HG02970 (cell line): ENCODE measurements around the gene IL22RA1.

ENCODE experiments used
- ATAC-seq: cut with Tn5 transposase; IDR thresholded peaks from one replicate; pipeline ENCODE4 v1.9.1; 2021; ENCODE audit warnings: mild to moderate bottlenecking, moderate library complexity, moderate number of reproducible peaks; ENCODE audit not compliant: unreplicated experiment, low FRiP score

The IL22RA1 gene

GRCh38 chr1:24142546-24143534 lies at the start of gene IL22RA1:
IL22RA1 (minus strand) TSS chr1:24143140; CDS start chr1:24143082, 58 bp downstream.
- ATAC-seq = no peak

GRCh38 chr1:24191860-24192259 lies 48.9 kb upstream of the IL22RA1 start:
- ATAC-seq = no peak

GRCh38 chr1:24190983-24191461 lies 48.1 kb upstream of the IL22RA1 start:
- no peak for ATAC-seq

- ATAC-seq = no peak
These were observed 46.6 kb upstream of the IL22RA1 start for GRCh38 chr1:24189528-24189927.

GRCh38 chr1:24186993-24187790 lies 44.3 kb upstream of the IL22RA1 start, which contains the start of gene IFNLR1:
IFNLR1 (minus strand) TSS chr1:24187289; CDS start chr1:24187248, 41 bp downstream.
- peak; percentile 37 for ATAC-seq

GRCh38 chr1:24186711-24186992 lies 43.7 kb upstream of the IL22RA1 start:
- ATAC-seq = no peak

- ATAC-seq = no peak
These were observed 43.2 kb upstream of the IL22RA1 start for GRCh38 chr1:24186031-24186710.

- no peak for ATAC-seq
These were observed 42.1 kb upstream of the IL22RA1 start for GRCh38 chr1:24185076-24185475.

GRCh38 chr1:24182061-24182460 lies 39.1 kb upstream of the IL22RA1 start:
- ATAC-seq = no peak

- no peak for ATAC-seq
These were observed 38.7 kb upstream of the IL22RA1 start for GRCh38 chr1:24181619-24182018.

- no peak for ATAC-seq
These were observed 37.7 kb upstream of the IL22RA1 start for GRCh38 chr1:24180676-24181075.

GRCh38 chr1:24179251-24179840 lies 36.4 kb upstream of the IL22RA1 start:
- ATAC-seq = no peak

- no peak for ATAC-seq
These were observed 35.5 kb upstream of the IL22RA1 start for GRCh38 chr1:24178407-24178806.

- no peak for ATAC-seq
These were observed 34.2 kb upstream of the IL22RA1 start for GRCh38 chr1:24177161-24177560.

GRCh38 chr1:24175033-24175755 lies 32.3 kb upstream of the IL22RA1 start:
- no peak for ATAC-seq

GRCh38 chr1:24173638-24174575 lies 31.0 kb upstream of the IL22RA1 start:
- no peak for ATAC-seq

- ATAC-seq = no peak
These were observed 29.7 kb upstream of the IL22RA1 start for GRCh38 chr1:24172598-24172997.

- no peak for ATAC-seq
These were observed 26.3 kb upstream of the IL22RA1 start for GRCh38 chr1:24169286-24169685.

- no peak for ATAC-seq
These were observed 25.3 kb upstream of the IL22RA1 start for GRCh38 chr1:24168245-24168644.
